SK-N-SH (cell line): Measurements from ENCODE around the gene KDM1A. TPM values are rescaled to one million over a fixed set of nuclear protein-coding genes. Genes with fewer than 3 reads are reported as not detected.

Source experiments
- CTCF ChIA-PET: fragments of 300-600, 350-600 bp; formaldehyde crosslinking; extraction: SDS; loops from one replicate; lab custom pipeline; 2021; lab: Yijun Ruan, JAX
- POLR2A ChIA-PET: fragments of 350-600 bp; sonication (Branson Sonifier 250); formaldehyde crosslinking; extraction: SDS; loops from one replicate; lab custom pipeline; 2020; ENCODE audit warnings: antibody characterized with exemption, inconsistent platforms; lab: Yijun Ruan, JAX
- DNase-seq: peaks from one replicate; pipeline ENCODE4 v3.0.0; 2012
- H2AFZ ChIP-seq: fragments of 200-600 bp; sonication (generic); 2 replicates; pipeline ENCODE4 v1.8.1; 2016; ENCODE audit warnings: antibody characterized with exemption, mild to moderate bottlenecking, low read depth
- H3F3A ChIP-seq: fragments of 200-600 bp; sonication (generic); replicated peaks from 2 replicates; pipeline ENCODE3; 2016; ENCODE audit warnings: antibody characterized with exemption, mild to moderate bottlenecking; ENCODE audit not compliant: insufficient read depth
- H3K27ac ChIP-seq, 2 experiments: fragments of 200-500 bp in 1 of 2; fragments of 200-600 bp in 1 of 2; sonication (Bioruptor generic) in 1 of 2; sonication (generic), shearing (Covaris generic) in 1 of 2; 2 replicates each; pipeline versions ENCODE4 v1.5.1 to v1.6.1; 2014 to 2016; ENCODE audit warnings: low read depth in 2 of 2, inconsistent platforms in 1 of 2, low read length in 1 of 2, mild to moderate bottlenecking in 1 of 2, mixed read lengths in 1 of 2
- H3K27me3 ChIP-seq: fragments of 200-600 bp; sonication (generic), shearing (Covaris generic); 2 replicates; pipeline ENCODE4 v1.6.1; 2016; ENCODE audit warnings: mixed run types; ENCODE audit not compliant: insufficient read depth
- H3K36me3 ChIP-seq, 2 experiments: fragments of 200-500 bp in 1 of 2; fragments of 200-600 bp in 1 of 2; sonication (Bioruptor generic) in 1 of 2; sonication (generic) in 1 of 2; replicated peaks in 1 of 2; 2 replicates each; pipeline versions ENCODE3 to v1.5.1; 2014 to 2016; ENCODE audit warnings: low read length in 1 of 2, mild to moderate bottlenecking in 1 of 2; ENCODE audit not compliant: insufficient read depth in 2 of 2, control insufficient read depth in 1 of 2
- H3K4me1 ChIP-seq, 2 experiments: fragments of 200-500 bp in 1 of 2; fragments of 200-600 bp in 1 of 2; sonication (Bioruptor generic) in 1 of 2; sonication (generic), shearing (Covaris generic) in 1 of 2; 2 replicates each; pipeline versions ENCODE4 v1.5.1 to v1.6.1; 2014 to 2016; ENCODE audit warnings: low read depth in 1 of 2, low read length in 1 of 2, mixed run types in 1 of 2; ENCODE audit not compliant: insufficient read depth in 2 of 2, control insufficient read depth in 1 of 2
- H3K4me2 ChIP-seq: fragments of 200-600 bp; sonication (generic), shearing (Covaris generic); 2 replicates; pipeline ENCODE4 v1.6.1; 2017; ENCODE audit warnings: mixed run types
- H3K4me3 ChIP-seq, 2 experiments: fragments of 200-500 bp in 1 of 2; fragments of 200-600 bp in 1 of 2; sonication (Bioruptor generic) in 1 of 2; sonication (generic), shearing (Covaris generic) in 1 of 2; 2 replicates each; pipeline versions ENCODE4 v1.5.1 to v1.8.1; 2014 to 2016; ENCODE audit warnings: low read depth in 2 of 2, inconsistent platforms in 1 of 2, low read length in 1 of 2, mild to moderate bottlenecking in 1 of 2, mixed read lengths in 1 of 2, moderate library complexity in 1 of 2
- H3K79me2 ChIP-seq: fragments of 200-600 bp; sonication (generic); 2 replicates; pipeline ENCODE4 v1.8.1; 2017; ENCODE audit warnings: mild to moderate bottlenecking; ENCODE audit not compliant: insufficient read depth
- H3K9ac ChIP-seq: fragments of 200-600 bp; sonication (generic); 2 replicates; pipeline ENCODE4 v1.6.1; 2017; ENCODE audit warnings: mixed run types
- H3K9me2 ChIP-seq: fragments of 200-600 bp; sonication (generic); 2 replicates; pipeline ENCODE4 v1.6.1; 2017; ENCODE audit warnings: mixed run types
- H3K9me3 ChIP-seq: fragments of 200-600 bp; sonication (generic); 2 replicates; pipeline ENCODE4 v1.6.1; 2017; ENCODE audit warnings: mixed run types, mild to moderate bottlenecking, moderate library complexity
- H4K20me1 ChIP-seq: fragments of 200-600 bp; sonication (generic); 2 replicates; pipeline ENCODE4 v1.6.1; 2017; ENCODE audit warnings: mild to moderate bottlenecking, mixed run types; ENCODE audit not compliant: insufficient read depth
- CHD2 ChIP-seq: fragments of 150-350 bp; IDR thresholded peaks from 2 replicates; pipeline ENCODE4 v1.6.1; 2018; ENCODE audit warnings: low read length; ENCODE audit not compliant: partially characterized antibody
- ELF1 ChIP-seq: IDR thresholded peaks from 2 replicates; pipeline ENCODE4 v1.4.0; 2012
- EP300 ChIP-seq, 2 experiments: IDR thresholded peaks; 2 replicates each; pipeline versions ENCODE4 v1.4.0 to v1.6.1; 2012; ENCODE audit warnings: borderline replicate concordance in 1 of 2, low read depth in 1 of 2, low read length in 1 of 2
- EZH2phosphoT487 ChIP-seq: fragments of 200-600 bp; sonication (generic); IDR thresholded peaks from 2 replicates; pipeline ENCODE4 v1.6.1; 2017; ENCODE audit warnings: low read depth, mixed run types, mild to moderate bottlenecking, antibody characterized with exemption, moderate library complexity, borderline replicate concordance
- FOSL2 ChIP-seq: IDR thresholded peaks from 2 replicates; pipeline ENCODE4 v1.4.0; 2012; ENCODE audit warnings: low read depth, mild to moderate bottlenecking, moderate library complexity, borderline replicate concordance
- FOXJ3 ChIP-seq: sonication (generic); formaldehyde crosslinking; IDR thresholded peaks from 2 replicates; pipeline ENCODE4 v1.5.1; 2020; ENCODE audit warnings: mild to moderate bottlenecking, missing genetic modification reagents
- FOXM1 ChIP-seq: IDR thresholded peaks from 2 replicates; pipeline ENCODE4 v1.4.0; 2012; ENCODE audit warnings: low read depth, mild to moderate bottlenecking
- GATA2 ChIP-seq: sonication (generic); formaldehyde crosslinking; IDR thresholded peaks from 2 replicates; pipeline ENCODE4 v1.5.0; 2020; ENCODE audit warnings: mild to moderate bottlenecking, missing genetic modification reagents
- JUND ChIP-seq: IDR thresholded peaks from 2 replicates; pipeline ENCODE4 v1.4.0; 2012
- MEF2A ChIP-seq: IDR thresholded peaks from 2 replicates; pipeline ENCODE4 v1.4.0; 2012; ENCODE audit warnings: low read depth, borderline replicate concordance
- MXI1 ChIP-seq: IDR thresholded peaks from 2 replicates; pipeline ENCODE4 v1.6.1; 2012; ENCODE audit warnings: mild to moderate bottlenecking, low read depth, low read length, improper control_type of control experiment
- RFX5 ChIP-seq: IDR thresholded peaks from 2 replicates; pipeline ENCODE4 v1.6.1; 2012; ENCODE audit warnings: mild to moderate bottlenecking, improper control_type of control experiment, low read length
- RXRA ChIP-seq: IDR thresholded peaks from 2 replicates; pipeline ENCODE4 v1.4.0; 2012; ENCODE audit warnings: low read depth, mild to moderate bottlenecking, borderline replicate concordance
- TAF1 ChIP-seq: IDR thresholded peaks from 2 replicates; pipeline ENCODE4 v1.6.1; 2012; ENCODE audit warnings: low read depth, mild to moderate bottlenecking, low read length, moderate library complexity, borderline replicate concordance
- TCF12 ChIP-seq: IDR thresholded peaks from 2 replicates; pipeline ENCODE4 v1.4.0; 2012
- TEAD4 ChIP-seq: IDR thresholded peaks from 2 replicates; pipeline ENCODE4 v1.4.0; 2012; ENCODE audit warnings: mild to moderate bottlenecking, borderline replicate concordance; ENCODE audit not compliant: insufficient read depth
- YY1 ChIP-seq: IDR thresholded peaks from 2 replicates; pipeline ENCODE4 v1.4.0; 2012; ENCODE audit warnings: low read depth, mild to moderate bottlenecking
- WGBS: methylation state at CpG from one replicate; pipeline ENCODE4 v1.1.6; 2017; ENCODE audit warnings: low lambda C conversion rate; 5-methylcytosine and 5-hydroxymethylcytosine counted together
- polyA plus RNA-seq, 3 experiments: library from polyadenylated mRNA; depleted of rRNA; stranded (reverse); fragments of >200 nt; gene quantifications; 2 replicates each; pipeline ENCODE4 v1.2.3, GENCODE V29; 2012
- TF ChIP-seq, protein P1 (sequence below): IDR thresholded peaks from 2 replicates; pipeline ENCODE4 v1.4.0; 2012; ENCODE audit warnings: low read depth
- TF ChIP-seq, protein P2 (sequence below): IDR thresholded peaks from 2 replicates; pipeline ENCODE4 v1.4.0; 2012; ENCODE audit warnings: low read depth, borderline replicate concordance
- TF ChIP-seq, protein P3 (sequence below): IDR thresholded peaks from 2 replicates; pipeline ENCODE4 v1.6.1; 2012; ENCODE audit warnings: mild to moderate bottlenecking, low read depth, low read length, moderate library complexity
- TF ChIP-seq, protein P4 (sequence below): IDR thresholded peaks from 2 replicates; pipeline ENCODE4; 2012
- TF ChIP-seq, protein P5 (sequence below): fragments of 150-350 bp; IDR thresholded peaks from 2 replicates; pipeline ENCODE4 v1.6.1; 2016; ENCODE audit warnings: mild to moderate bottlenecking, low read depth, low read length
- TF ChIP-seq, protein P6 (sequence below): fragments of 150-350 bp; IDR thresholded peaks from 2 replicates; pipeline ENCODE4 v1.6.1; 2017; ENCODE audit warnings: antibody characterized with exemption, low read length, low read depth, borderline replicate concordance

Gene KDM1A
- polyA plus RNA-seq, 1 of the 3 experiments (the other 2 are of a cell fraction) = 71.0 TPM

DNA sequence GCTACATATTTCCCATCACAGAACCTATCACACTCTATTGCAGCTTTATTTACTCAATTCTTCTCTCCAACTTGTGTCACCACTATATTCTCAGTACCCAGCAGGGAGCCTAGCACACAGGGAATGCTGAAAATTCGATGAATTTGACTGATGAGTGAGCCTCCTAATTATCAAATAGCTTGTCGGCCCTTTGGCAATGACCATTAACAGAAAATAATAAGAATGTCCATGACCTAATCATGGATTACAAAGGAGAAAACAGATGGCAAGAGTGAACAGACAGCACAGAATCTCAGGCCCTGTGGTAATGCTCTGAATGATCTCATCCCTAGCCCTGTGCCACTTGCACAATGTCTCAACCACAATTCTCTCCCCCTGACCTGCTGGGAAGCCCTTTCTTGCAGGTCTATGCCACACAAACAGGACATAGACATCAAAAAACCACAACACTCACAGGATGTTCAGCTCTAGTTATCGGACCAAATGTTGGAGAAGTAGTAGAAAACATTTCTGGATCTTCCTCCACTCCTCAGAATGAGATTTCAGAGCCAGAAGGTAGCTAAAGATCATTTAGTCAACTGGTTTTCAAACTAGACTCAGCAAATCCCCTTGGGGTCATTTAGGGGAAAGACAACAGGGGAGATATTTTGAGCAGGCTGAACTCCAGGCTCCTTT lies 80.9 kb downstream of the KDM1A start:
- WGBS = 16% methylated on average over 3 of the region's 3 CpGs
- no peak overlapping the region for H3K4me3 ChIP-seq
- H3K4me2 ChIP-seq = peak overlapping the region; percentile 54
- peaks cover 4 to 30% of the 10 kb centered on the region in 2 experiments for H3K36me3 ChIP-seq
- POLR2A ChIA-PET = no interaction called here
- peaks cover 25% of the 10 kb centered on the region for H4K20me1 ChIP-seq
- CTCF ChIA-PET = interaction anchor here (0.7 to 13.1 kb wide), 20 partner anchors 8 to 397 kb away, joined by 3 to 419 read pairs (median 6); no protein-coding TSS in a partner anchor
- peak overlapping the region; percentile 27 for H3K9ac ChIP-seq
- no peaks in the 10 kb centered on the region for H3K9me3 ChIP-seq
- peak overlapping the region; percentile 58 to 82 for H3K27ac ChIP-seq
- no peak overlapping the region for H2AFZ ChIP-seq
- no peaks in the 10 kb centered on the region for H3K9me2 ChIP-seq
- H3K27me3 ChIP-seq = no peaks in the 10 kb centered on the region
- H3F3A ChIP-seq = peaks cover 54% of the 10 kb centered on the region
- peak; percentile 15 for DNase-seq
- H3K79me2 ChIP-seq = peaks cover 68% of the 10 kb centered on the region
- peaks cover 9 to 46% of the 10 kb centered on the region in 2 experiments for H3K4me1 ChIP-seq
- no peak for TF ChIP-seq TAF1
- TF ChIP-seq TCF12 = peak; percentile 78; the same call in 1 of the 2 replicates
- no peak for TF ChIP-seq FOXJ3 (CRISPR knock-in tag)
- TF ChIP-seq, protein P1, sequence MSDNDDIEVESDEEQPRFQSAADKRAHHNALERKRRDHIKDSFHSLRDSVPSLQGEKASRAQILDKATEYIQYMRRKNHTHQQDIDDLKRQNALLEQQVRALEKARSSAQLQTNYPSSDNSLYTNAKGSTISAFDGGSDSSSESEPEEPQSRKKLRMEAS = no peak
- TF ChIP-seq GATA2 (CRISPR knock-in tag) = no peak
- peak; percentile 24; the same call in 1 of the 2 replicates for TF ChIP-seq TEAD4
- TF ChIP-seq RXRA = no peak
- TF ChIP-seq, protein P2, sequence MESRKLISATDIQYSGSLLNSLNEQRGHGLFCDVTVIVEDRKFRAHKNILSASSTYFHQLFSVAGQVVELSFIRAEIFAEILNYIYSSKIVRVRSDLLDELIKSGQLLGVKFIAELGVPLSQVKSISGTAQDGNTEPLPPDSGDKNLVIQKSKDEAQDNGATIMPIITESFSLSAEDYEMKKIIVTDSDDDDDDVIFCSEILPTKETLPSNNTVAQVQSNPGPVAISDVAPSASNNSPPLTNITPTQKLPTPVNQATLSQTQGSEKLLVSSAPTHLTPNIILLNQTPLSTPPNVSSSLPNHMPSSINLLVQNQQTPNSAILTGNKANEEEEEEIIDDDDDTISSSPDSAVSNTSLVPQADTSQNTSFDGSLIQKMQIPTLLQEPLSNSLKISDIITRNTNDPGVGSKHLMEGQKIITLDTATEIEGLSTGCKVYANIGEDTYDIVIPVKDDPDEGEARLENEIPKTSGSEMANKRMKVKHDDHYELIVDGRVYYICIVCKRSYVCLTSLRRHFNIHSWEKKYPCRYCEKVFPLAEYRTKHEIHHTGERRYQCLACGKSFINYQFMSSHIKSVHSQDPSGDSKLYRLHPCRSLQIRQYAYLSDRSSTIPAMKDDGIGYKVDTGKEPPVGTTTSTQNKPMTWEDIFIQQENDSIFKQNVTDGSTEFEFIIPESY = no peak
- TF ChIP-seq YY1 = no peak
- peak; percentile 18; the same call in 1 of the 2 replicates for TF ChIP-seq FOSL2
- TF ChIP-seq MXI1 = no peak
- no peak for TF ChIP-seq FOXM1
- TF ChIP-seq ELF1 = no peak
- TF ChIP-seq, protein P3, sequence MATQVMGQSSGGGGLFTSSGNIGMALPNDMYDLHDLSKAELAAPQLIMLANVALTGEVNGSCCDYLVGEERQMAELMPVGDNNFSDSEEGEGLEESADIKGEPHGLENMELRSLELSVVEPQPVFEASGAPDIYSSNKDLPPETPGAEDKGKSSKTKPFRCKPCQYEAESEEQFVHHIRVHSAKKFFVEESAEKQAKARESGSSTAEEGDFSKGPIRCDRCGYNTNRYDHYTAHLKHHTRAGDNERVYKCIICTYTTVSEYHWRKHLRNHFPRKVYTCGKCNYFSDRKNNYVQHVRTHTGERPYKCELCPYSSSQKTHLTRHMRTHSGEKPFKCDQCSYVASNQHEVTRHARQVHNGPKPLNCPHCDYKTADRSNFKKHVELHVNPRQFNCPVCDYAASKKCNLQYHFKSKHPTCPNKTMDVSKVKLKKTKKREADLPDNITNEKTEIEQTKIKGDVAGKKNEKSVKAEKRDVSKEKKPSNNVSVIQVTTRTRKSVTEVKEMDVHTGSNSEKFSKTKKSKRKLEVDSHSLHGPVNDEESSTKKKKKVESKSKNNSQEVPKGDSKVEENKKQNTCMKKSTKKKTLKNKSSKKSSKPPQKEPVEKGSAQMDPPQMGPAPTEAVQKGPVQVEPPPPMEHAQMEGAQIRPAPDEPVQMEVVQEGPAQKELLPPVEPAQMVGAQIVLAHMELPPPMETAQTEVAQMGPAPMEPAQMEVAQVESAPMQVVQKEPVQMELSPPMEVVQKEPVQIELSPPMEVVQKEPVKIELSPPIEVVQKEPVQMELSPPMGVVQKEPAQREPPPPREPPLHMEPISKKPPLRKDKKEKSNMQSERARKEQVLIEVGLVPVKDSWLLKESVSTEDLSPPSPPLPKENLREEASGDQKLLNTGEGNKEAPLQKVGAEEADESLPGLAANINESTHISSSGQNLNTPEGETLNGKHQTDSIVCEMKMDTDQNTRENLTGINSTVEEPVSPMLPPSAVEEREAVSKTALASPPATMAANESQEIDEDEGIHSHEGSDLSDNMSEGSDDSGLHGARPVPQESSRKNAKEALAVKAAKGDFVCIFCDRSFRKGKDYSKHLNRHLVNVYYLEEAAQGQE = no peak
- no peak for TF ChIP-seq MEF2A
- TF ChIP-seq, protein P4, sequence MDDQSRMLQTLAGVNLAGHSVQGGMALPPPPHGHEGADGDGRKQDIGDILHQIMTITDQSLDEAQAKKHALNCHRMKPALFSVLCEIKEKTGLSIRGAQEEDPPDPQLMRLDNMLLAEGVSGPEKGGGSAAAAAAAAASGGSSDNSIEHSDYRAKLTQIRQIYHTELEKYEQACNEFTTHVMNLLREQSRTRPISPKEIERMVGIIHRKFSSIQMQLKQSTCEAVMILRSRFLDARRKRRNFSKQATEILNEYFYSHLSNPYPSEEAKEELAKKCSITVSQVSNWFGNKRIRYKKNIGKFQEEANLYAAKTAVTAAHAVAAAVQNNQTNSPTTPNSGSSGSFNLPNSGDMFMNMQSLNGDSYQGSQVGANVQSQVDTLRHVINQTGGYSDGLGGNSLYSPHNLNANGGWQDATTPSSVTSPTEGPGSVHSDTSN = peak; percentile 28
- no peak for TF ChIP-seq EZH2phosphoT487
- TF ChIP-seq, protein P5, sequence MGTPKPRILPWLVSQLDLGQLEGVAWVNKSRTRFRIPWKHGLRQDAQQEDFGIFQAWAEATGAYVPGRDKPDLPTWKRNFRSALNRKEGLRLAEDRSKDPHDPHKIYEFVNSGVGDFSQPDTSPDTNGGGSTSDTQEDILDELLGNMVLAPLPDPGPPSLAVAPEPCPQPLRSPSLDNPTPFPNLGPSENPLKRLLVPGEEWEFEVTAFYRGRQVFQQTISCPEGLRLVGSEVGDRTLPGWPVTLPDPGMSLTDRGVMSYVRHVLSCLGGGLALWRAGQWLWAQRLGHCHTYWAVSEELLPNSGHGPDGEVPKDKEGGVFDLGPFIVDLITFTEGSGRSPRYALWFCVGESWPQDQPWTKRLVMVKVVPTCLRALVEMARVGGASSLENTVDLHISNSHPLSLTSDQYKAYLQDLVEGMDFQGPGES = no peak
- TF ChIP-seq CHD2 = no peak
- TF ChIP-seq JUND = peak; percentile 48; the same call in 1 of the 2 replicates
- peak in 1 of 2 experiments; percentile 7; a peak in 1 of 4 replicates for TF ChIP-seq EP300 (IDR thresholded peaks at IDR 0.05; ENCODE audit: borderline replicate concordance in 1 of 2, low read depth in 1 of 2, low read length in 1 of 2)
- TF ChIP-seq RFX5 = no peak
- TF ChIP-seq, protein P6, sequence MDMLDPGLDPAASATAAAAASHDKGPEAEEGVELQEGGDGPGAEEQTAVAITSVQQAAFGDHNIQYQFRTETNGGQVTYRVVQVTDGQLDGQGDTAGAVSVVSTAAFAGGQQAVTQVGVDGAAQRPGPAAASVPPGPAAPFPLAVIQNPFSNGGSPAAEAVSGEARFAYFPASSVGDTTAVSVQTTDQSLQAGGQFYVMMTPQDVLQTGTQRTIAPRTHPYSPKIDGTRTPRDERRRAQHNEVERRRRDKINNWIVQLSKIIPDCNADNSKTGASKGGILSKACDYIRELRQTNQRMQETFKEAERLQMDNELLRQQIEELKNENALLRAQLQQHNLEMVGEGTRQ = no peak
